KOPT-K1 (cell line): Measurements from ENCODE around the gene FAM83B.

Experiments
- H3K27ac ChIP-seq: fragments of 200-600 bp; sonication (generic); 2 replicates; pipeline ENCODE4 v1.5.1; 2016; ENCODE audit warnings: antibody characterized with exemption, mild to moderate bottlenecking, low read depth, low read length; ENCODE audit not compliant: poor library complexity, severe bottlenecking
- H3K36me3 ChIP-seq: fragments of 200-600 bp; sonication (generic); 2 replicates; pipeline ENCODE4 v1.5.1; 2017; ENCODE audit warnings: antibody characterized with exemption, mild to moderate bottlenecking, low read length, moderate library complexity; ENCODE audit not compliant: insufficient read depth
- H3K9me3 ChIP-seq: fragments of 200-600 bp; sonication (generic); 2 replicates; pipeline ENCODE4 v1.5.1; 2017; ENCODE audit warnings: antibody characterized with exemption, low read length, mild to moderate bottlenecking; ENCODE audit not compliant: insufficient read depth, poor library complexity, severe bottlenecking

Gene FAM83B

DNA sequence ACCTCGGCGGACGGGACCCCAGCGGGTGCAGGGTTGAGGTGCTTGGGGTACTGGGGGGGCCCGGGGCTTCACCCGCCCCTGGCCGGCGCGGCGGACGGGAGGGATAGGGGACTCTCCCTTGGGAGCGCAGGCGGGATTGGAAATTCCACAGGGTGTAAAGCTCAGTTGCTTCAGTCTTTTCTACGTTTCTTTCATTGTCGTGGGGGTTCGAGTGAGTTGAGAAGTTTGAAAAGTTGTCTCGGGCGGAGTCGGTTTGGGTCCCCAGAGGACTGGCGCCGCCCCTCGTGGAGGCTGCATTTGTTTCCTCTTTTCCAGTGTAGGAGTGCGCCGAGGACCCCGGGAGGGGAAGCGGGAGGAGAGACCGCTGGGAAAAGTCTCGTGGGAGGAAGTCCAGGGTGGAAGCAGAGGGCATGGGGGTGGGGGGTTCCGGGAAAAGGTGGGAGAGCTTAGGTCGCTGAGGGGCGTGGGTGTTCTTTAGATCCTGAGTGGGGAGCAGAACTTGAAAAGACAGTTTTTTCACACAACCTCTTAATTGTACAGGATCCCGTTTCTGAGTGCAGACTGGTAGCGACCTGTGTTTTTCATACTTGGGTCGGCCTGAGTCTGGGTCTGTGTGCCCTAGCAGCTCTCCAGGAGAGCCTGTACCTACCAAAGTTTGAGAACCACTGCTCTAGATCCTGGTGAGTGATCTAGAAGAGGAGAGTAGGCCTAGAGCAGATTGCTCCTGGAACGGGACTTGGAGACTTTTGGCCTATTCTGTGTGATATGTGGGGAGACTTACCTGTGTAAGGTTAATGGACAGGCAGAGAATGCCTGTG lies 495 bp downstream of the FAM83B start:
- Histone ChIP-seq H3K27ac (no peak overlapping the region), H3K36me3 (no peaks in the 10 kb centered on the region), H3K9me3 (no peaks in the 10 kb centered on the region)

DNA sequence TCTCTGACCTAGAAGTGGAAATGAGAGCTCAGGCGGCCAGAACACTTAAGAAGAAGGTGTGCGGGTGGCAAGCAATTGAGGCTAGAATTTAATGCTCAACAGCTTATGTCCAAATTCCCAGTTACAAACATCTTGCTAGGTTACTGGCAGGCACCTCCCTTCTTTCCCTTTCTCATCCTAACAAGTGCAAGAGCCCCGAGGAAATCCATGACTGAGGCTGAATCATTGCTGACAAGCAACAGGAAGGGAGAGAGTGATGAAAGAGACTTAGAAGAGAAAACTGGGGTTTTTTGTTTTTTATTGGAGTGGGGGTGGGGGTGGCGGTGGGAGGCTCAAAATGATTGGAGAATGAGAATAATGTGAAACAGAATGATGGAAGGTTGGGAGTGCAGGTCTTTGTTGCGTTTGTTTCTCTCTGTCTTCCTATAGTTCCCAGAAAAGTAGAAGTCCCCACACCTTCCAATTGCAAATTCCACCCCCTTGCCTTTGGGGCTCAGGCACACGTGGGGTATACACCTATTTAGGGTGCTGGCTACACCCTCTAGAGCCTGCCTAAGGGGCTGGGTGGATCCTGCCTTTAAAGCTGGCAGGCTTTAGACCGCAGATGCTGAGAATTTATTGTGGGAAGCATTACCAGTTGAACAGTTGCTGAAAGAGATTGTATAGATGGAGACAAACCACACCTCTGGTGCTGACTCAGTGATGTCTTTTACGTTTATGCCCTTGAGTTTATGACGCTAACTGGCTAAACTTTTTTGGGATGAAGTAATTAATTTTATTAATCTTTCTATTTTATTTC lies 1.4 kb downstream of the FAM83B start:
- H3K27ac ChIP-seq, result no peak overlapping the region
- H3K9me3 ChIP-seq, result no peaks in the 10 kb centered on the region

DNA sequence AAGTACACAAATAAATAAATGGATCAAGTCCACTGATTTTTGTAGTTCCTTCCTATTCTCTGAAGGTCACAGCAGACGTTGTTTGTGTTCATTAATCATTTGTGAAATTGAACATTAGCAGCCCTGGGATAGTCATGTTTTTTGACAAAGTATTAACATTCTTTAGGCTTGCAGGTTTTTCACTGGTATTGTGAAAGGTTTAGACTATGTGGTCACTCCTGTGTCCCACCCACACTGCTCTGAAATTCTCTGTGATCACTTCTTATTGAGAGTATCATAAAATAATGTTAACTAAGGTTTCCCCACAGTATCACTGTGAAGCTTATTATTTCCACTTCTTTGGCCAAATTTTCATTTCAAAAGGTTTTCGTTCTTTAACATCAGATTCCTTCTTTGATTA lies 3.5 kb downstream of the FAM83B start:
- Histone ChIP-seq H3K36me3 (no peaks in the 10 kb centered on the region), H3K27ac (no peak overlapping the region), H3K9me3 (no peaks in the 10 kb centered on the region)

More for the DNA sequence above, 1.4 kb downstream of the FAM83B start:
- H3K36me3 ChIP-seq, result no peaks in the 10 kb centered on the region

DNA sequence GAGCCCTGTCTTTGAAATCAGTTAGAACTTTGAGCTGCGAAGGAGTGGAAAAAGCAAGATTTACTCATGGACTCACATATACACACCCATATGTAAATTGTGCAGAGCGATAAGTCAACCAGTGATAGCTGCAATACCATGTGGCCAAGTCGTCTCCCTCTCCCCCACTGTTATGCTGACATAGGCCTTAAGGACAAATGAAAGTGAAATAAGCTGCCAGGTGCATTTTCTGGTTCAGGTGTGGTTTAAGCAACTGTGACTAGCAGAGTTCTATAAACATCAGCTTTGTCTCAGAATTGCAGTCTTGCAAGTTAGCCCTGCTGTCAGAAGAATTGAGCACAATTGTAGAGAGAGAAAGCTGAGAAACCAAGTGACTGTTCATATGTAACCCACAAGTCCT lies 9.6 kb downstream of the FAM83B start:
- Histone ChIP-seq H3K9me3 (no peaks in the 10 kb centered on the region), H3K36me3 (no peaks in the 10 kb centered on the region), H3K27ac (no peak overlapping the region)

DNA sequence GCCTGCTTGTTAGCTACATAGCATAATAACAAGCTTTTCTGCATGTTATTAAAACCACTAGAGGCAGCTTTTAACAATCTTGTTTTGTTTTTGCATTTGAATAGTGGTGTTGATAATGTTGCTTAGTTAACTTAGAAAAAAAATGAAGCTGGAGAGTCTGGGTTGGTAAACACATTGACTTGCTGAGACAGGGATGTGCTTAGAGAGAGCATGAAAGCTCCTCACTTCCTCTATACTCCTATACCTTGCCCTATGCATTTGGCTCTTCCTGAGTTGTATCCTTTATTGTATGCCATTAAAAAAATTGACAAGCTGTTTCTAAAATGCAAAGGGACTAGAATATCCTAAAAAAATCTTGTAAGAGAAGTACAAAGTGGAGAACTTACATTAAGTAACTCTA lies 13.6 kb downstream of the FAM83B start:
- no peaks in the 10 kb centered on the region for H3K9me3 ChIP-seq
- H3K36me3 ChIP-seq, result no peaks in the 10 kb centered on the region
- no peak overlapping the region for H3K27ac ChIP-seq

DNA sequence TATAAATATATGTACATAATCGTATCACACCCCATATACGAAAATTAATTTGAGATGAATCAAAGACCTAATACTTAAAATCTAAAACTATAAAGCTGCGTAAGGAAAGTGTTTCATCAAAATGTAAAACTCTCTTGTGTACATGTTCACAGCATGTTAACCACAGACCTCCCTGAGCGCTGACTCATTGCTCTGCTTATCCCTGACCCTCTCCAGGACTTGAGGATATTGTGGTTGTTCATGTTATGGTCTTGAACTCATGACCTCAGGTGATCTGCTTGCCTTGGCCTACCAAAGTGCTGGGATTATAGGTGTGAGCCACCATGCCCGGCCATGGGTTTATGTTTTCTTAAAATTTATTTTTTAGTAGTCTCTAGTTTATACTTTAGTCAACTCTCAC lies 14.2 kb downstream of the FAM83B start:
- no peak overlapping the region for H3K27ac ChIP-seq
- H3K36me3 ChIP-seq, result no peaks in the 10 kb centered on the region
- H3K9me3 ChIP-seq, result no peaks in the 10 kb centered on the region

DNA sequence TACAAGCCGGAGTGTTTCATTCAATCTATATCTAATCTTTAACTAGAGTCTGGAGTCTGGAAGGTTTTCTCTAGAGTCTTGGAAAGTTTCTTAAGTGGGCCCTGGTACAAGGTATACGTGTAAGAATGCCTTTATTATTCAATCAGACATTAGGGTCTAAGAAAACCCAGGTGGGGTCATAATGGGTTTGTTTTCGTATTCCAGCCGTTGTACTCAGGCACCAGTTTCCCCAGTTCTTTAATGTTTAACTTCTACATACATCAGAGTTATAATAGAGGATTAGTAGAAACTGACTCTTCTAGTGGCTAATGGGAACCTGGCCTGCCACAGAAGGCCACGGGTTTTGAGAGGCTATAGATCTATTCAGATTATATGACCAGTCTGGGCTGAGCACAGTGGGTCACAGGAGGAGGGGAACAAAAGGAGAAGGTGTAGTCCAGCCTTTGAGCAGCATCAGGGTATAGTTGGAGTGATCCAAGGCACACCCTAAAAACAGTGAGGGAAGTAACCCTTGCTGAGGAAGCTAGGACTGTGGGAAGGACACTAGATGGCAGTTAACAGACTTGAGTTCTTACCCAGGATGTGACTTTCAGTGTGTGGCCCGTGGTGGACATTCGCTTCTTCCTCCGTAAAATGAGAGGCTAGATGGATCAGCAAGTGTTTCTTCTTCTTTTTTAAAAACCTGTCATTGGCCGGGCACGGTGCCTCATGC lies 15.5 kb downstream of the FAM83B start:
- Histone ChIP-seq H3K9me3 (no peaks in the 10 kb centered on the region), H3K27ac (no peak overlapping the region)

DNA sequence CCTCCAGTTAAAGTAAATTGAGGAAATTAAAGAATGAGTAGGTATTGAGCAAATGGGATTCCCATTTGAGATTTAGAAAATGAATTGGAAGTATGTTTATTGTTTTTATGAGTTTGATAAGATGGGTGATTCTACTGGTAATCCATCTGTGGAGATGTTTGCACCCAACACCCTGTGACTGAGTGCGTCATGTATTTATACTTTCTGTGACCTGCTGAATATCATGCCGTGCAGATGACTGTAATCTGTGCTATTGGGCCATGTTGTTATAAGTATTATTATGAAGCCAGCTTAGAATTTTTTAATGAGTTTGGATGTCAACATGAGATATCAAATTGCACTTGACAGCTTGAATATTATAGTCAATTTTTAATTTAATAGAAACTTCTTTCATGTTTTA lies 17.7 kb downstream of the FAM83B start:
- Histone ChIP-seq H3K9me3 (no peaks in the 10 kb centered on the region), H3K36me3 (no peaks in the 10 kb centered on the region), H3K27ac (no peak overlapping the region)

More for the DNA sequence above, 15.5 kb downstream of the FAM83B start:
- no peaks in the 10 kb centered on the region for H3K36me3 ChIP-seq

DNA sequence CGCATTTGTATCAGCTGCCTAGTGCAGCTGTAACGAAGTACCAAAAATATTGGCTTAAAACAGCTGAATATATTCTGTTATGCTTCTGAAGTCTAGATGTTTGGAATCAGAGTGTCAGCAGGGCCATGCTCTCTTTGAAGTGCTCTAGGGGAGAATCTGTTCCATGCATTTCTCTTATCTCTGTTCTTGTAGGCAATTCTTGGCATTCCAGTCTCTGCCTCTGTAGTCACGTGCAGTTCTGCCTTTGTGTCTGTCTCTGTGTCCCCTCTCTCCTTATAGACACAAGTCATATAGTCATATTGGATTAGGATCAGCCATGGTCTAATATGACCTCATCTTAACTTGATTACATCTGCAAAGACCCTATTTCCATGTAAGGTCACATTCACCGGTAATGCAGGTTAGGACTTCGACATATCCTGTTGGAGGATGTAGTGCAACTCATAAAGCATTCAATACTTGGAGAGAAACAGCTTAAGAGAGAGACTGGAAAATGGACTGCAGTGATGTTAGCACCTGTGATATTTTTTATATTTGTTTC lies 18.6 kb downstream of the FAM83B start:
- Histone ChIP-seq H3K9me3 (no peaks in the 10 kb centered on the region), H3K36me3 (no peaks in the 10 kb centered on the region), H3K27ac (no peak overlapping the region)

DNA sequence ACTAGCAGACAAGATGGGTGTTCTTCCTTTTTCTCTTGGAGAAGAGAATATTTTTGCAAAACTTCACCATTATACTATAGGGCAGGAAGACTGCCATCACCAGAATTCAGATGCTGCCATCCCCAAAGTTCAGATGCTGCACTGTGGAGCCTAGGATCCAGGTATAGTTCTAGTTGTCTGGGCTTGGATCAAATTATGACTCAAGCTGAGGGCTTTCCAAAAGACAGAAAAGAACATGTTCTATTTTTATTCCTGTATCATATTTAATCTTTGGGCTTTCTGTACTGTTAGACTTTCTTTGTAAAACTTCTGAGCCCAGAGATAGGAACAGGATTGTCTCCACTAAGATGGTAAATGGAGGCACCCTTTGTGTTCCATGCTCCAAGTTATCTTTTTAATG lies 22.0 kb downstream of the FAM83B start:
- no peaks in the 10 kb centered on the region for H3K9me3 ChIP-seq
- no peaks in the 10 kb centered on the region for H3K36me3 ChIP-seq
- H3K27ac ChIP-seq, result no peak overlapping the region

DNA sequence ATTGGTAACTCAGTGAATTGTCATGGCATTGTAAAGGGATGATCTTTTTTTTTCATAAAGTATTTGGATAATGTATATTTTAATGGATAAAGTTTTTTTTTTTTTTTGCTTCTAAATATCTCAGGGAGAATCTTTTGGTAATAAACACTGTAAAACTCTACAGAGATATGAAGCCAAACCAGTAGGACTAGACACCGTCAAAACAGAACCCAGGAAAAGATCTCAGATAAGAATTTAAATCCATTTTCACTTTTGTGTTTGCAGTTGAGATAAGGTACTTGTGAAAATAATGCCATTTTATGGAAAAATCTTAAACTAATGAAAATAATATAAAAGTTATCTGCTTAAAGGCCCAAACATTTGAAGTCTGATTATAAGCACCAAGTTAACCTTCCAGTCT lies 27.0 kb downstream of the FAM83B start:
- H3K36me3 ChIP-seq, result no peaks in the 10 kb centered on the region
- H3K9me3 ChIP-seq, result no peaks in the 10 kb centered on the region
- no peak overlapping the region for H3K27ac ChIP-seq

DNA sequence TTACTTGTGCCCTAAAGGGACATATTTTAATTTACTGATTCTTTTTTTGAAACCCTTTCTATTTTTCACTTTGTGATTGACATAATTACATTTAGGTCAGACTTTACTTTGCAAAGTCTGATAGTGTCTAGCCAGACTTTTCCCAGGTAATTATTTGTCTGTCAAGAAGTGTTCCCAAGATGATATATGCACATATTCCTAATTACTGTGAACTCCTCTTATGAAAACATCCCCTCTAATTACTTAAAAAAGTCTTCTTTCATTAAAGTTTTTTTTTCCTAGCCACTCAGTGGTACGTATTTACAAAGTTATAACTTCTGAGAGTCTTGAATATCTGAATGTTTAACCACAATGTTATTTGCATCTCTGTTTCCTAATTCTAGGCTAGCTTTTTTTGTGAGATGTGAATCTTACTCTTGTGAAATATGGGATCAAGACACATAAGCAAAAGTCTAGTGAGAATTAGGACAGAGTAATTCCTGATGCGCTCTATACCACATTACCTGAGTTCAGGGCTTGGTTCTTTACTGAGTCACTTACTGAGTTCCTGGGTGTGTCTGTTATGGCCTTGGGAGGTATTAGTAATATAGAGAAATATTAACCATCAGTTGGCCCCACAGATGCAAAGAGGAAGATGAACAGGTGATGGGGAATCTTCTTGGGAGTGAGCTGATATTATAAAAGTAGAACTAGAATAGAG lies 27.9 kb downstream of the FAM83B start:
- Histone ChIP-seq H3K36me3 (no peaks in the 10 kb centered on the region), H3K27ac (no peak overlapping the region), H3K9me3 (no peaks in the 10 kb centered on the region)

DNA sequence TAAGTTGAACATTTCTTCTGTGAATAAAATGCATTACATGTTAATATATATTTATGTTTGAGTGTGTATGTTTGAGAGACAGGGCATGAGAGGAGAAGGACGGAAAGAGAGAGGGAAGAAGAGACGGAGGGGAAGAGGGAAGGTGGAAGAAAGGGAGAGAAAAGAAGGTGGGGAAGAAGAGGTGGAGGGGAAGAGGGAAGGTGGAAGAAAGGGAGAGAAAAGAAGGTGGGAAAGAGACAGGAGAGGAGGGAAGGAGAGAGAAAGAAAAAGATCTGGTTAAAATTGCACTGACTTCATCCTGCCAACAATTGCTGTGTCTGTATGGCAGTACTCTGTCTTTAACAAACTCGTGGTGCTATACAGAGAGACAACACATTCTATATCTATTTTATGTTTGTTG lies 29.0 kb downstream of the FAM83B start:
- no peaks in the 10 kb centered on the region for H3K9me3 ChIP-seq
- no peak overlapping the region for H3K27ac ChIP-seq
- no peaks in the 10 kb centered on the region for H3K36me3 ChIP-seq

DNA sequence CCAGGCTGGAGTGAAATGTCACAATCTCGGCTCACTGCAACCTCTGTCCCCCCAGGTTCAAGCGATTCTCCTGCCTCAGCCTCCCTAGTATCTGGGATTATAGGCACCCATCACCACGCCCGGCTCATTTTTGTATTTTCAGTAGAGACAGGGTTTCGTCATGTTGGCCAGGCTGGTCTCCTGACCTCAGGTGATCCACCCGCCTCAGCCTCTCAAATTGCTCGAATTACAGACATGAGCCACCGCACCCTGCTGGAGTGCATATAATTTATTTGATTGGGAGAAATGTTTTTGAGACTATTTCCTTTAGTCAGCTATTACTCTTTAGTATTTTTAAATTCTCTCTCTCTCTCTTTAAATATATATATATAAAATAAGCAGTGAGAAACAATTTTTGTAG lies 29.8 kb downstream of the FAM83B start:
- no peaks in the 10 kb centered on the region for H3K9me3 ChIP-seq
- H3K27ac ChIP-seq, result no peak overlapping the region
- H3K36me3 ChIP-seq, result no peaks in the 10 kb centered on the region
